H1 (cell line): ENCODE results near the gene OR52N2.

Source experiments
- ASH2L ChIP-seq: fragments of 200-600, 300-600 bp; sonication (generic); IDR thresholded peaks from one replicate; pipeline ENCODE4 v1.7.1; 2017; ENCODE audit warnings: low read length
- BCL11A ChIP-seq, 2 experiments: IDR thresholded peaks; one replicate each; pipeline ENCODE4 v1.6.1; 2011; ENCODE audit warnings: low read depth in 2 of 2, low read length in 2 of 2, mild to moderate bottlenecking in 2 of 2
- EP300 ChIP-seq, 2 experiments: IDR thresholded peaks; 1 replicate in 1 of 2; 2 replicates in 1 of 2; pipeline ENCODE4 v1.6.1; 2011 to 2012; ENCODE audit warnings: low read depth in 2 of 2, low read length in 2 of 2, mild to moderate bottlenecking in 2 of 2, borderline replicate concordance in 1 of 2, inconsistent platforms in 1 of 2, moderate library complexity in 1 of 2
- KDM1A ChIP-seq: fragments of 200-600, 300-600 bp; sonication (generic); IDR thresholded peaks from 2 replicates; pipeline ENCODE4 v1.7.1; 2016; ENCODE audit warnings: mild to moderate bottlenecking, low read length, borderline replicate concordance
- PHF8 ChIP-seq: fragments of 200-600 bp; sonication (generic); conservative IDR thresholded peaks from 2 replicates; pipeline ENCODE4 v1.7.1; 2012; ENCODE audit warnings: low read depth, mild to moderate bottlenecking, inconsistent platforms, low read length, moderate library complexity
- POLR2A ChIP-seq, 2 experiments: IDR thresholded peaks; 1 replicate in 1 of 2; 2 replicates in 1 of 2; pipeline ENCODE4 v1.6.1; 2011; ENCODE audit warnings: low read depth in 2 of 2, low read length in 2 of 2, mild to moderate bottlenecking in 2 of 2; ENCODE audit errors: control extremely low read depth in 1 of 2
- RNF2 ChIP-seq: fragments of 200-900, 300-1000 bp; sonication (generic); IDR thresholded peaks from 2 replicates; pipeline ENCODE4 v1.7.1; 2016; ENCODE audit warnings: borderline replicate concordance, low read depth, mild to moderate bottlenecking, antibody characterized with exemption, low read length; ENCODE audit not compliant: poor library complexity, severe bottlenecking; ENCODE audit errors: missing control alignments
- TAF1 ChIP-seq: IDR thresholded peaks from 2 replicates; pipeline ENCODE4 v1.6.1; 2011; ENCODE audit warnings: mild to moderate bottlenecking, low read depth, low read length
- TCF12 ChIP-seq: IDR thresholded peaks from 2 replicates; pipeline ENCODE4 v1.6.1; 2011; ENCODE audit warnings: low read depth, mild to moderate bottlenecking, low read length
- TEAD4 ChIP-seq: IDR thresholded peaks from 2 replicates; pipeline ENCODE4 v1.6.1; 2012; ENCODE audit warnings: low read depth, low read length, inconsistent platforms, mixed read lengths
- YY1 ChIP-seq: IDR thresholded peaks from 2 replicates; pipeline ENCODE4 v1.6.1; 2011; ENCODE audit warnings: low read depth, mild to moderate bottlenecking, low read length
- TF ChIP-seq, protein P1 (sequence below), 3 experiments: IDR thresholded peaks; 1 replicate in 2 of 3; 2 replicates in 1 of 3; pipeline versions ENCODE4 v1.5.1 to v1.6.1; 2011; ENCODE audit warnings: low read length in 3 of 3, mild to moderate bottlenecking in 3 of 3, inconsistent platforms in 2 of 3, low read depth in 1 of 3, moderate library complexity in 1 of 3; ENCODE audit not compliant: insufficient read depth in 1 of 3; ENCODE audit errors: control extremely low read depth in 1 of 3

DNA sequence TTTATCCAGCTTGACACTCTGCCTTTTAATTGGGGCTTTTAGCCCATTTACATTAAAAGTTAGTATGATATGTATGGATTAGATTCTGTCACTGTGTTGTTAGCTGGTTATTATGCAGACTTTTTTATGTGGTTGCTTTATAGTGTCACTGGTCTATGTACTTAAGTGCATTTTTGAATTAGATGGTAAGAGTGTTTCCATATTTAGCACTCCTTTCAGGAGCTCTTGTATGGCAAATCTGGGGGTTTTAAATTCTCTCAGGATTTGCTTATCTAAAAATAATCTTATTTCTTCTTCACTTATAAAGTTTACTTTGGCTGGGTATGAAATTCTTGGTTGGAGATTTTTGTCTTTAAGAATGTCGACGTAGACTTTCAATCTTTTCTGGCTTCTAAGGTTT is 29.0 kb downstream of the OR52N2 start:
- TF ChIP-seq TAF1 (no peak), POLR2A (IDR thresholded peaks at IDR 0.05; ENCODE audit: control extremely low read depth in 1 of 2, low read depth in 2 of 2, low read length in 2 of 2) (no peak), KDM1A (no peak), BCL11A (IDR thresholded peaks at IDR 0.05; ENCODE audit: low read depth in 2 of 2, low read length in 2 of 2) (no peak), ASH2L (no peak), EP300 (IDR thresholded peaks at IDR 0.05; ENCODE audit: borderline replicate concordance in 1 of 2, low read depth in 2 of 2, low read length in 2 of 2) (no peak), PHF8 (no peak), YY1 (no peak), RNF2 (no peak), TEAD4 (no peak), TCF12 (no peak)
- TF ChIP-seq, protein P1, sequence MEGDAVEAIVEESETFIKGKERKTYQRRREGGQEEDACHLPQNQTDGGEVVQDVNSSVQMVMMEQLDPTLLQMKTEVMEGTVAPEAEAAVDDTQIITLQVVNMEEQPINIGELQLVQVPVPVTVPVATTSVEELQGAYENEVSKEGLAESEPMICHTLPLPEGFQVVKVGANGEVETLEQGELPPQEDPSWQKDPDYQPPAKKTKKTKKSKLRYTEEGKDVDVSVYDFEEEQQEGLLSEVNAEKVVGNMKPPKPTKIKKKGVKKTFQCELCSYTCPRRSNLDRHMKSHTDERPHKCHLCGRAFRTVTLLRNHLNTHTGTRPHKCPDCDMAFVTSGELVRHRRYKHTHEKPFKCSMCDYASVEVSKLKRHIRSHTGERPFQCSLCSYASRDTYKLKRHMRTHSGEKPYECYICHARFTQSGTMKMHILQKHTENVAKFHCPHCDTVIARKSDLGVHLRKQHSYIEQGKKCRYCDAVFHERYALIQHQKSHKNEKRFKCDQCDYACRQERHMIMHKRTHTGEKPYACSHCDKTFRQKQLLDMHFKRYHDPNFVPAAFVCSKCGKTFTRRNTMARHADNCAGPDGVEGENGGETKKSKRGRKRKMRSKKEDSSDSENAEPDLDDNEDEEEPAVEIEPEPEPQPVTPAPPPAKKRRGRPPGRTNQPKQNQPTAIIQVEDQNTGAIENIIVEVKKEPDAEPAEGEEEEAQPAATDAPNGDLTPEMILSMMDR (IDR thresholded peaks at IDR 0.05; ENCODE audit: control extremely low read depth in 1 of 3, insufficient read depth in 1 of 3, low read depth in 1 of 3, low read length in 3 of 3) = no peak
